GM13976 (cell line): ENCODE measurements around the gene P4HA1.

Experiments used
- DNase-seq: peaks from one replicate; pipeline ENCODE4 v3.0.0; 2012; ENCODE audit warnings: low spot score
- in situ Hi-C: fragments of 300-500 bp; cut with MboI; formaldehyde crosslinking; loops from one replicate; pipeline ENCODE4 v1.12.0; 2022; ENCODE audit warnings: low sequenced_read_pairs, mixed read lengths, inconsistent platforms; ENCODE audit not compliant: unreplicated experiment
- TF ChIP-seq, protein P1 (sequence below): IDR thresholded peaks from 2 replicates; pipeline ENCODE4 v1.5.1; 2012; ENCODE audit warnings: borderline replicate concordance, mild to moderate bottlenecking; ENCODE audit not compliant: insufficient read depth; ENCODE audit errors: extremely low read depth, missing control alignments, control extremely low read depth

The P4HA1 gene

DNA sequence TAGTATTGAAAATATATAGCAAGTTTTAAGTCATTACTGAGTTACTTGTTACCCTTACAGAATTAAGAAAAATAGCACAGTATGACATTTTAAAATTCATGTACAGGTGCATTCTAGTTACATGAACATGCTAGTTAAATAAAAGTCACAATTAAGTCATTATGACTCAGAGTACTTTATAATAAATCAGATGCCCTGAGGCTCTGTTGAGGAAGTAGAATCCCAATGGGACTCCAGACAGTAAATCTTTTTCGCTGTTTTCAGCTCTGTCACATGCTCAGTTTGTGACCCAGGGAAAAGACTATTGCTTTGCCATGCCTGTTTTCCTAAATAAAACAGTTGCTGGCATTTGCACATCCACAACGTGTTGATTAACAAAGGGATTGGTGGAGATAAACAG, 34.6 kb upstream of the P4HA1 start:
- in situ Hi-C loops: no loop called here
- TF ChIP-seq, protein P1, sequence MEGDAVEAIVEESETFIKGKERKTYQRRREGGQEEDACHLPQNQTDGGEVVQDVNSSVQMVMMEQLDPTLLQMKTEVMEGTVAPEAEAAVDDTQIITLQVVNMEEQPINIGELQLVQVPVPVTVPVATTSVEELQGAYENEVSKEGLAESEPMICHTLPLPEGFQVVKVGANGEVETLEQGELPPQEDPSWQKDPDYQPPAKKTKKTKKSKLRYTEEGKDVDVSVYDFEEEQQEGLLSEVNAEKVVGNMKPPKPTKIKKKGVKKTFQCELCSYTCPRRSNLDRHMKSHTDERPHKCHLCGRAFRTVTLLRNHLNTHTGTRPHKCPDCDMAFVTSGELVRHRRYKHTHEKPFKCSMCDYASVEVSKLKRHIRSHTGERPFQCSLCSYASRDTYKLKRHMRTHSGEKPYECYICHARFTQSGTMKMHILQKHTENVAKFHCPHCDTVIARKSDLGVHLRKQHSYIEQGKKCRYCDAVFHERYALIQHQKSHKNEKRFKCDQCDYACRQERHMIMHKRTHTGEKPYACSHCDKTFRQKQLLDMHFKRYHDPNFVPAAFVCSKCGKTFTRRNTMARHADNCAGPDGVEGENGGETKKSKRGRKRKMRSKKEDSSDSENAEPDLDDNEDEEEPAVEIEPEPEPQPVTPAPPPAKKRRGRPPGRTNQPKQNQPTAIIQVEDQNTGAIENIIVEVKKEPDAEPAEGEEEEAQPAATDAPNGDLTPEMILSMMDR: no peak
- no peak for DNase-seq

DNA sequence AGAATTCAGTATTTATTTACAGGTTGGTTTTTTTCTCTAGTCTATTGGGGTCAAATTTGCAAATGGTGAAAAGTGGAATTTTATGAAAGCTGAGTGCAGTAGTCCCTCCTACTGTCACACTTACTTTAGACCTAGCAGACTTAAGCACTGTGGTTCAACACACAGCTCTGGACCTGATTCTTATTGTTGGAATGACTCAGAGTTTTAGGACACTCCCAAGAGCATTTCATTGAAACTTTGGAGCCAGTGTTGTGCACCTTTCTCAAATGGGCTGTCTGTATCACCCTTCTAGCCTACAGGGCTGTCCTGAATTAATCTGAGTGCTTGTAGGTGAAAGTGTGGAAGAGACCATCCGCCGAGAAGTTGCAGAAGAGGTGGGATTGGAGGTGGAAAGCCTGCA, 29.7 kb upstream of the P4HA1 start:
- no peak for DNase-seq
- TF ChIP-seq, protein P1: no peak
- in situ Hi-C loops: no loop called here

- DNase-seq: no peak
- in situ Hi-C loops: no loop called here
- TF ChIP-seq, protein P1: no peak
Observed at GRCh38 chr10:73119952-73120351, 23.3 kb upstream of the P4HA1 start.

DNA sequence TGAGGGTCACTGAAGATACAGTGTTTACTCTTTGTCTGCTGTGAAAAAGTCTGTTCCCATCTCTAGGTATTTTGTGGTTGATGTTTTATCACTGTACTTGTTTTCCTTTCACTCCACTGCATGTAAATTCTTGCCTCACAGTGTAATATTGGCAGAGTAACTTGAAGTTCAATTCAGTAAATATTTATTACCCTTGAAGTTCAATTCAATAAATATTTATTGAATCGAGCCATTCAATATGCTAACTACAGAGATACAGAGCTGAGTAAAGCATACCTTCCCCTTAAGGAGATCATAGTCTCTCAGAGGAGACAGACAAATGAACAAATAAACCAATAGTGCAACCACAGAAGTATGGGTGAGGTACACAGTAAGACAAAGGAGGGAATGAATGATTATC, 22.8 kb upstream of the P4HA1 start:
- TF ChIP-seq, protein P1: no peak
- DNase-seq: no peak
- in situ Hi-C loops: no loop called here

GRCh38 chr10:73117976-73118743, 21.5 kb upstream of the P4HA1 start:
- peak; percentile 79 for DNase-seq
- TF ChIP-seq, protein P1: no peak
- in situ Hi-C loops: no loop called here

DNA sequence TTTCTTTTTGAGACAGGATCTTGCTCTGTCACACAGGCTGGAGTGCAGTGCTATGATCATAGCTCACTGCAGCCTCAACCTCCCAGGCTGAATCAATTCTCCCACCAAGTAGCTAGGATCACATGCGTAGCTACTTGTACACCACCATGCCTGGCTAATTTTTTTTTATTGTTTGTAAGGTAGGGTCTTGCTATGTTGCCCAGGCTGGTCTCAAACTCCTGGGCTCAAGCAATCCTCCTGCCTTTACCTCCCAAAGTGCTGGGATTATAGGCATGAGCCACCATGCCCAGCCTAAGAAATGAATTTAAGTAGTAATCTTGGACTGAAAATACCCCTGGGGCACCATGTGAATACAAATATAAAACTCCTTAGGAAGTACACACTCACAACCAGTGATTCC, 19.4 kb upstream of the P4HA1 start:
- in situ Hi-C loops: no loop called here
- TF ChIP-seq, protein P1: no peak

More for the DNA sequence above, 19.4 kb upstream of the P4HA1 start:
- no peak for DNase-seq
